HG03432 (cell line): Measurements from ENCODE around the gene INKA2.
A peak's percentile ranks its signal among the peaks of the same experiment; 100 is the strongest.

Experiments
- ATAC-seq: cut with Tn5 transposase; IDR thresholded peaks from one replicate; pipeline ENCODE4 v1.9.1; 2021; ENCODE audit warnings: mild to moderate bottlenecking, moderate library complexity; ENCODE audit not compliant: unreplicated experiment

The INKA2 gene

GRCh38 chr1:111739194-111739924 lies at the start of gene INKA2:
Gene INKA2, minus strand, starts transcription at chr1:111739395. Its CDS starts 153 bp downstream, at chr1:111739242.
- peak; percentile 88 for ATAC-seq

- ATAC-seq = no peak
Measured at GRCh38 chr1:111786669-111787207, 47.5 kb upstream of the INKA2 start.

GRCh38 chr1:111784273-111784901 lies 45.2 kb upstream of the INKA2 start:
- ATAC-seq = no peak

- ATAC-seq = no peak
Measured at GRCh38 chr1:111779546-111779945, 40.4 kb upstream of the INKA2 start.

GRCh38 chr1:111778541-111779051 lies 39.4 kb upstream of the INKA2 start:
- ATAC-seq = no peak

- no peak for ATAC-seq
Measured at GRCh38 chr1:111778066-111778465, 38.9 kb upstream of the INKA2 start.

- ATAC-seq = no peak
Measured at GRCh38 chr1:111777301-111777700, 38.1 kb upstream of the INKA2 start.

GRCh38 chr1:111776861-111777260 lies 37.7 kb upstream of the INKA2 start:
- no peak for ATAC-seq

GRCh38 chr1:111776391-111776790 lies 37.2 kb upstream of the INKA2 start:
- no peak for ATAC-seq

GRCh38 chr1:111775966-111776365 lies 36.8 kb upstream of the INKA2 start:
- ATAC-seq = no peak

GRCh38 chr1:111770916-111771315 lies 31.7 kb upstream of the INKA2 start:
- ATAC-seq = no peak

GRCh38 chr1:111769517-111770146 lies 30.4 kb upstream of the INKA2 start:
- no peak for ATAC-seq

- no peak for ATAC-seq
Measured at GRCh38 chr1:111768625-111769024, 29.4 kb upstream of the INKA2 start.

GRCh38 chr1:111768023-111768422 lies 28.8 kb upstream of the INKA2 start:
- no peak for ATAC-seq

GRCh38 chr1:111762332-111762731 lies 23.1 kb upstream of the INKA2 start:
- no peak for ATAC-seq

GRCh38 chr1:111761717-111762116 lies 22.5 kb upstream of the INKA2 start:
- no peak for ATAC-seq

GRCh38 chr1:111758373-111758772 lies 19.2 kb upstream of the INKA2 start:
- ATAC-seq = no peak

GRCh38 chr1:111756124-111756513 lies 16.9 kb upstream of the INKA2 start:
- peak; percentile 17 for ATAC-seq

- ATAC-seq = peak; percentile 92
Measured at GRCh38 chr1:111755331-111756123, 16.3 kb upstream of the INKA2 start, which contains the start of gene DDX20. Gene DDX20, plus strand, starts transcription at chr1:111755901. Its CDS starts 24 bp downstream, at chr1:111755925.

- peak; percentile 7 for ATAC-seq
Measured at GRCh38 chr1:111754984-111755330, 15.8 kb upstream of the INKA2 start.
